Psoas muscle (tissue), 8 donors: ENCODE measurements around the gene HK1. TPM values are rescaled to one million over a fixed set of nuclear protein-coding genes. Genes with fewer than 3 reads are reported as not detected.
"Not testable (repeated sequence)": the region's sequence is repeated elsewhere in the genome, so short reads cannot be mapped to it uniquely, and the experiment has no call there.

Experiments
- ATAC-seq, 4 donors: fragments of 200-7000 bp; cut with Tn5 transposase; one replicate each; pipeline ENCODE4 v1.9.1; 2020; ENCODE audit warnings: moderate library complexity in 3 of 4, mild to moderate bottlenecking in 2 of 4
- DNase-seq, 2 donors: peaks; one replicate each; pipeline ENCODE4 v3.0.0-alpha.2; 2020
- H3K27ac ChIP-seq: fragments of 200-600 bp; one replicate; pipeline ENCODE4 v1.8.0; 2022
- H3K27me3 ChIP-seq, 3 donors: fragments of 200-600 bp in 1 of 3; one replicate each; pipeline versions ENCODE4 v1.6.1 to v1.8.0; 2013 to 2022; ENCODE audit warnings: low read length in 2 of 3, mild to moderate bottlenecking in 2 of 3, moderate library complexity in 1 of 3; ENCODE audit not compliant: insufficient read depth in 3 of 3
- H3K36me3 ChIP-seq, 2 donors: fragments of 200-600 bp in 1 of 2; one replicate each; pipeline versions ENCODE4 v1.6.1 to v1.8.0; 2013 to 2022; ENCODE audit warnings: low read depth in 1 of 2, mild to moderate bottlenecking in 1 of 2, moderate library complexity in 1 of 2; ENCODE audit not compliant: insufficient read depth in 1 of 2
- H3K4me1 ChIP-seq: fragments of 200-600 bp; one replicate; pipeline ENCODE4 v1.8.0; 2022
- H3K4me3 ChIP-seq: fragments of 200-600 bp; one replicate; pipeline ENCODE4 v1.8.0; 2022; ENCODE audit warnings: mild to moderate bottlenecking
- H3K9me3 ChIP-seq: fragments of 200-600 bp; one replicate; pipeline ENCODE4 v1.8.0; 2022
- WGBS, 3 donors: extraction: QIAGEN DNeasy Blood & Tissue Kit; methylation state at CpG; one replicate each; pipeline versions ENCODE4 v1.1.6 to v1.1.7; 2013; 5-methylcytosine and 5-hydroxymethylcytosine counted together
- intact Hi-C, 2 donors: fragments of 100-400 bp; cut with DNase I; formaldehyde crosslinking; loops; one replicate each; pipeline versions ENCODE4 v1.11.0 to v1.14.2; 2022
- polyA plus RNA-seq, 3 donors: library from polyadenylated mRNA; stranded (reverse); fragments of 200-250 nt; gene quantifications; one replicate each; pipeline ENCODE4 v1.2.3, GENCODE V29; 2013
- total RNA-seq, 4 donors: library from RNA; stranded (reverse); fragmentation: NEBNext Ultra II Directional in 2 of 4; extraction: Animal tissue kit (Norgen Biotek cat#: 25700) in 2 of 4; gene quantifications; one replicate each; pipeline versions ENCODE4 v1.2.1 to v1.2.4, GENCODE V29; 2021 to 2023
- TF ChIP-seq, protein P1 (sequence below): fragments of 200-600 bp; IDR thresholded peaks from one replicate; pipeline ENCODE4 v1.8.0; 2022; ENCODE audit warnings: antibody characterized with exemption
- donor health status: healthy with polysubstance abuse.
- donor health status: DM: no; HTN: no; CAD: no; lungs with moderate emphysema.
- donor health status: Bipolar disorder and iron deficiency.
- donor health status: healthy.
- donor health status: DM: yes; HTN: yes; CAD: no.
- donor health status: DM: no; HTN: no; CAD: no.
- donor health status: DM: no; HTN: no; CAD: no.
- donor health status: DM: yes; HTN: yes; CAD: no.

The HK1 gene
- total and polyA plus RNA-seq, 7 donors: 134 to 336 (median 254) TPM

DNA sequence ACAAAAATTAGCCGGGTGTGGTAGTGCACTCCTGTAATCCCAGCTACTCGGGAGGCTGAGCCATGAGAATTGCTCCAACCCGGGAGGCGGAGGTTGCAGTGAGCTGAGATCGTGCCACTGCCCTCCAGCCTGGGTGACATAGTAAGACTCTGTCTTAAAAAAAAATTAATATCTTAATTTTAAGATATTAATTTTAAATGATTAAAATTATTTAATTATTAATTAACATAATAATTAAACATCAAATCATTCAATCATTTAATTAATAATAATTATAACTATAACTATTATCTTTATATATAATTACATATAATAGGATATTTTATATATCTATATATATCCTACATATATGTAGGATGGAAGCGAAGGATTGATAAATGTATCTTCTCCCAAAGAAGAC, 1.8 kb upstream of the HK1 start:
- intact Hi-C loops: no loop called here

DNA sequence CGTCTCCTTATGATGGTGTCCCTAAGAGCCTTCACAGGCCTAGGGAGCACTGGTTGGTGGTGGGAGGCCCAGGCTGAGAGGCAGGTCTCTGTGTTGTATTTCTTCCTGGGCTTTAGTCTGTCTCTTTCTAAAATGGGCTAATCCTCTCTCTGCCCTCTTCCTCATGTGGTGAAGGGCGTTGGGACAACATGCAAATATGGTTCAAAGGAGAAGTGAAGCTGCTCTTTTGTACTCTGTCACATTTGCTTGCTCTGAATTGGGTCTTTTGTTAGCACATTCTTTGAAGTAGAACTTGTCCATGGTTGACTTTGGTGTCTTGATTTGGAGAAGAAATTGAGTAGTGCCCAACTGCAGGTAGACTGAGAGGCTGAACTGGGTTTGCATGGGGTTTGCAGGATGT, 814 bp downstream of the HK1 start:
- no peaks in the 10 kb centered on the region for H3K27me3 ChIP-seq
- intact Hi-C loops: no loop called here
- no peaks in the 10 kb centered on the region for H3K36me3 ChIP-seq
- WGBS, 3 donors: 82 to 91% (median 87%) methylated on average over 2 of the region's 2 CpGs
- ATAC-seq (no peak), DNase-seq (no peak)
- no peaks in the 10 kb centered on the region for H3K9me3 ChIP-seq
- H3K4me3 ChIP-seq: no peak overlapping the region
- H3K4me1 ChIP-seq: no peaks in the 10 kb centered on the region
- TF ChIP-seq, protein P1, sequence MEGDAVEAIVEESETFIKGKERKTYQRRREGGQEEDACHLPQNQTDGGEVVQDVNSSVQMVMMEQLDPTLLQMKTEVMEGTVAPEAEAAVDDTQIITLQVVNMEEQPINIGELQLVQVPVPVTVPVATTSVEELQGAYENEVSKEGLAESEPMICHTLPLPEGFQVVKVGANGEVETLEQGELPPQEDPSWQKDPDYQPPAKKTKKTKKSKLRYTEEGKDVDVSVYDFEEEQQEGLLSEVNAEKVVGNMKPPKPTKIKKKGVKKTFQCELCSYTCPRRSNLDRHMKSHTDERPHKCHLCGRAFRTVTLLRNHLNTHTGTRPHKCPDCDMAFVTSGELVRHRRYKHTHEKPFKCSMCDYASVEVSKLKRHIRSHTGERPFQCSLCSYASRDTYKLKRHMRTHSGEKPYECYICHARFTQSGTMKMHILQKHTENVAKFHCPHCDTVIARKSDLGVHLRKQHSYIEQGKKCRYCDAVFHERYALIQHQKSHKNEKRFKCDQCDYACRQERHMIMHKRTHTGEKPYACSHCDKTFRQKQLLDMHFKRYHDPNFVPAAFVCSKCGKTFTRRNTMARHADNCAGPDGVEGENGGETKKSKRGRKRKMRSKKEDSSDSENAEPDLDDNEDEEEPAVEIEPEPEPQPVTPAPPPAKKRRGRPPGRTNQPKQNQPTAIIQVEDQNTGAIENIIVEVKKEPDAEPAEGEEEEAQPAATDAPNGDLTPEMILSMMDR: no peak
- H3K27ac ChIP-seq: no peak overlapping the region

More for the DNA sequence above, 1.8 kb upstream of the HK1 start:
- Histone ChIP-seq H3K9me3 (no peaks in the 10 kb centered on the region), H3K36me3 (no peaks in the 10 kb centered on the region), H3K27ac (no peak overlapping the region), H3K4me3 (no peak overlapping the region), H3K4me1 (no peaks in the 10 kb centered on the region), H3K27me3 (no peaks in the 10 kb centered on the region)
- WGBS, 3 donors: 77 to 88% (median 80%) methylated on average over 6 of the region's 6 CpGs
- DNase-seq: no peak
- no peak for ATAC-seq
- TF ChIP-seq, protein P1: no peak

DNA sequence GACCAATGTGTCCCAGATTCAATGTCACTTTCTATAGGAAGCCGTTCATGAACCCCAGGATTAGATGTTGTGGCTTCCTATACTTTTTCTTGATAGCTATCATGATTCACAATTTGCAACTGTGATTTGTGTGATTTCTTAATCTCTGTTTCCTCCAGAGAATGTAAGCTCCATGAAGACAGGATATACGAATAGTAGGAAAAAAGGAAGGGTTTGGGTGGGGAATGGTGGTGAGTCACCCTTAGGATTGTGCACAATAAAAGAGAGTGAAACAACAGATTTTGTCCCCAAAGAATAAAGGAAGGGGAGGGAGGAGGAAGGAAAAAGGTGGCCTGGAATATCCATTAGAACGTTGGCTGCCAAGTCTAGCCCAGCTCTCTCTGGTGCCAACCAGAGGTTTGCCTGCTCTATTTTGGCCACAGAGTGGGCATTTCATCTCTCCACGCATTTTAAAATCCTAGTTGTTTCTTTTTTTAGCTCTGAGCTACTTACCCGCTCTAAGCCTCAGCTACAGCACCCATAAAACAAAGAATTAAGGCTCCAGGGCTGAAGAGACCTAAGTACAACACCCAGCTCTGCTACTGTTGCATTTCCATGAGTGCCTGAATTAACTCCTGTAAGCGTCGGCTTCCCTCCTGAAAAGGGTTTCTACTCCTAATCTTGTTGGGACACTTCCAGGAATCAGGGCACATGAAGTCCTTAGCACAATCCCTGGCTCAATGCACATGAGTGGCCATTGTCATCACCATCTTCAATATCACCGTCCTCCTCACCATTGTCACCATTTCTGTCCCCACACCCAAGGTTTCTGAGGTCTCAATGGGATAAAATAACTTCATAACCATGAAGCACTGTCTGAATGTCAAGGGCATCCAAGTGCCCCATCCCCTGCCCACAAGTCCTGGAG, 3.5 kb downstream of the HK1 start:
- 47 to 60% (median 56%) methylated on average over 8 of the region's 8 CpGs for WGBS, 3 donors
- no peaks in the 10 kb centered on the region for H3K27me3 ChIP-seq
- no peaks in the 10 kb centered on the region for H3K4me1 ChIP-seq
- ATAC-seq (no peak), DNase-seq (no peak)
- no peaks in the 10 kb centered on the region for H3K36me3 ChIP-seq
- H3K4me3 ChIP-seq: no peak overlapping the region
- intact Hi-C loops: no loop called here
- no peak overlapping the region for H3K27ac ChIP-seq
- TF ChIP-seq, protein P1: no peak
- H3K9me3 ChIP-seq: no peaks in the 10 kb centered on the region

DNA sequence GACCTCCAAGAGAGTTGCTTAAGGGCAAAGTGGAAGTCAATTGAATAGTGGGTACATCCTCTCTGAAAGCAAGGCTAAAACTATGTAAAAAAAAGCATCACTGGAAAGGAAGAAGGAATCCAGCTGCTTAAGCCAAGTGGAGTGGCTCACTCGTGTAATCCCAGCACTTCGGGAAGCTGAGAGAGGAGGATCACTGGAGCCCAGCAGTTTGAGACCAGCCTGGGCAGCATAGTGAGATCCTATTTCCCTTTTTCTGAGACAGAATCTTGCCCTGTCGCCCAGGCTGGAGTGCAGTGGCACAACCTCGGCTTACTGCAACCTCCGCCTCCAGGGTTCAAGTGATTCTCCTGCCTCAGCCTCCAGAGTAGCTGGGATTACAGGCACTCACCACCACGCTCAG, 6.1 kb downstream of the HK1 start:
- intact Hi-C loops, H3K36me3 ChIP-seq, H3K27ac ChIP-seq, H3K27me3 ChIP-seq, H3K9me3 ChIP-seq, H3K4me1 ChIP-seq, ATAC-seq, H3K4me3 ChIP-seq, DNase-seq: not testable (repeated sequence)
- 73 to 77% (median 76%) methylated on average over 6 of the region's 6 CpGs for WGBS, 3 donors

DNA sequence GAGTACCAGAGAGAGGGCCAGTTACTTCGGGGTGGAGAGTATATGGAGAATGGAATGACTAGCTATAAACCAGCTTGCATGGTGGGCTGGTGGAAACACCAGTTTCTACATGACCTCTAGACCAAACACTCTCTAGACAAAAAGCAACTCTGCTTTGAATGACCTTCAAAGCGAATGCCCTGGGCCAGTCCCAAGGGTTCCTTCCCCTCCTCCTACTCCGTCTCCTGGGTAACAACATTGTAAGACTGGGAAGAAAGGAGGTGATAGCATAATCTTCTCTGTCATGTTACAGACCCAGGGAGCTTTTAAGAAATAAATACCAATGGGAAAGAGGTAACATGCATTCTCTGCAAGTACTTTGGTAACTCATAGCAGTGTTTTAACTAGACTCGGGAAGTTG, 7.4 kb downstream of the HK1 start:
- no peak overlapping the region for H3K4me3 ChIP-seq
- intact Hi-C loops: no loop called here
- WGBS, 3 donors: 68 to 76% (median 76%) methylated on average over 3 to 4 of the region's 4 CpGs
- TF ChIP-seq, protein P1: no peak
- no peaks in the 10 kb centered on the region for H3K36me3 ChIP-seq
- no peaks in the 10 kb centered on the region for H3K9me3 ChIP-seq
- DNase-seq (no peak), ATAC-seq (no peak)
- H3K27me3 ChIP-seq: no peaks in the 10 kb centered on the region
- H3K27ac ChIP-seq: no peak overlapping the region
- no peaks in the 10 kb centered on the region for H3K4me1 ChIP-seq
